ENCODE measurements around the gene UNC5B.

DNA sequence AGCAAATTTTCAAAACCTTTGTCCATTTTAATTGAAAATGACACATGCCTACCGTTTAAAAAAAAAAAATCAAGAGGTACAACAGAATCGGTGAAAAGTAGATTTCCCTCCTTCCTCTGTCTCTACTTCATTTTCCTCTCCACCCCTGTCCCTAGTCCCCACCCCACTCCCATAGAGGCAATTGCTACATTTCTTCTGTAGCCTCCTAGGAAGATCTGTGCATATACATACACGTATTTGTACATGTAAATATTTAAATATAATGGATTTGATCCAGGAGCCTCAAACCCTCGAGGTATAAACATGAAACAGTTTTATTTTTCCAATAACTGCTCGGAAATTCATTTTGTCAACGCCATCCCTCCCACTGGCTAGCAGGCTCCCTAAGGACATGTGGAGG is 92.5 kb downstream of the UNC5B start:
- TF ChIP-seq POLR2AphosphoS5 (IDR thresholded peaks at IDR 0.05; ENCODE audit: low read depth, low read length) (no peak), POLR2A (IDR thresholded peaks at IDR 0.05; ENCODE audit: low read depth, low read length) (no peak), TAF1 (IDR thresholded peaks at IDR 0.05; ENCODE audit: borderline replicate concordance, low read depth, low read length) (no peak)
